Fibroblast of lung (primary cell): ENCODE results near the gene ANO6.

Source experiments
- CTCF ChIP-seq, 2 donors: IDR thresholded peaks in 1 of 2; conservative IDR thresholded peaks in 1 of 2; 1 replicate in 1 of 2; 2 replicates in 1 of 2; pipeline ENCODE4 v1.5.1; 2011 to 2012; ENCODE audit warnings: low read length in 2 of 2, control low read depth in 1 of 2, inconsistent platforms in 1 of 2, low read depth in 1 of 2, mild to moderate bottlenecking in 1 of 2
- EZH2 ChIP-seq: IDR thresholded peaks from 2 replicates; pipeline ENCODE4 v1.5.1; 2012; ENCODE audit warnings: low read length, control low read depth, mild to moderate bottlenecking; ENCODE audit errors: missing control alignments

- TF ChIP-seq CTCF (conservative IDR thresholded peaks at IDR 0.05 in 1 of 2, IDR thresholded peaks at IDR 0.05 in 1 of 2; ENCODE audit: low read depth in 1 of 2, low read length in 2 of 2) (peak in 1 of 2 donors; percentile 15), EZH2 (no peak)
Observed at GRCh38 chr12:45284096-45284901, 68.4 kb downstream of the ANO6 start.
